ENCODE measurements around the gene LMTK3. TPM values are rescaled to one million over a fixed set of nuclear protein-coding genes. Genes with fewer than 3 reads are reported as not detected.
"Not testable (repeated sequence)": the region's sequence is repeated elsewhere in the genome, so short reads cannot be mapped to it uniquely, and the experiment has no call there.

Gene LMTK3
- total and polyA plus RNA-seq, 2 of the 13 experiments (the other 11 are each of a cell fraction or from before 2014, with no cell fraction given), result 0.18 to 0.29 TPM

DNA sequence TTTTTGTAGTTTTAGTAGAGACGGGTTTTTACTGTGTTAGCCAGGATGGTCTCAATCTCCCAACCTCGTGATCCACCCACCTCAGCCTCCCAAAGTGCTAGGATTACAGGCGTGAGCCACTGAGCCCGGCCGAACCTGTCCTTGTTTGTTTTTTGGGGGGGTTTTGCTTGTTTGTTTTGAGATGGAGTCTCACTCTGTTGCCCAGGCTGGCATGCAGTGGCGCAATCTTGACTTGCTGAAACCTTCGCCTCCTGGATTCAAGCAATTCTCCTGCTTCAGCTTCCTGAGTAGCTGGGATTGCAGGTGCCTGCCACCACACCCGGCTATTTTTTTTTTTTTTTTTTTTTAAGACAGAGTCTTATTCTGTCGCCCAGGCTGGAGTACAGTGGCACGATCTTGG is 24.9 kb downstream of the LMTK3 start:
- H3K79me2 ChIP-seq (ENCODE audit: insufficient read depth, low read length); ATAC-seq; H3K9me3 ChIP-seq (ENCODE audit: low read length); CTCF ChIA-PET (ENCODE audit: low intra/inter-chr PET ratio, low total read pairs); H3K36me3 ChIP-seq (replicated peaks in 1 of 2; ENCODE audit: control insufficient read depth in 1 of 2, insufficient read depth in 2 of 2, low read length in 2 of 2); in situ Hi-C loops (cut with HindIII; ENCODE audit: extremely low pct_ligation_motif_present, low pct_unique_long_range_greater_than_20kb); intact Hi-C loops (cut with micrococcal nuclease; ENCODE audit: unreplicated experiment); H3K27me3 ChIP-seq (ENCODE audit: control insufficient read depth in 1 of 2, insufficient read depth in 2 of 2, low read length in 2 of 2); BruUV-seq (replicated peaks); FAIRE-seq; H2AFZ ChIP-seq (ENCODE audit: low read length); DNase-seq (ENCODE audit: low spot score); H3K4me3 ChIP-seq (replicated peaks in 1 of 3; ENCODE audit: insufficient read depth in 1 of 3, low read depth in 2 of 3, low read length in 3 of 3); H3K9ac ChIP-seq (ENCODE audit: insufficient read depth, low read depth, low read length); H4K20me1 ChIP-seq (ENCODE audit: insufficient read depth, low read length); H3K4me2 ChIP-seq (ENCODE audit: low read depth, low read length); H3K27ac ChIP-seq (ENCODE audit: extremely low read length, insufficient read depth, low read length): not testable (repeated sequence)
- 32% methylated on average over 10 of the region's 10 CpGs for WGBS (ENCODE audit: low lambda C conversion rate)
- TF ChIP-seq FOXA1 (IDR thresholded peaks at IDR 0.05) (0 out of 2 replicates have a peak, but pooled peaks have one; percentile 7), FOXA1 (CRISPR knock-in tag; IDR thresholded peaks at IDR 0.05) (peak; percentile 67; the same call in 1 of the 2 replicates), ZNF121 (CRISPR knock-in tag; IDR thresholded peaks at IDR 0.05) (peak; percentile 97), GATAD2A (CRISPR knock-in tag; IDR thresholded peaks at IDR 0.05) (0 out of 2 replicates have a peak, but pooled peaks have one; percentile 15), CEBPG (CRISPR knock-in tag; IDR thresholded peaks at IDR 0.05) (peak; percentile 50), KDM2A (CRISPR knock-in tag; IDR thresholded peaks at IDR 0.05; ENCODE audit: borderline replicate concordance, low read depth) (0 out of 2 replicates have a peak, but pooled peaks have one; percentile 5), FOXA3 (CRISPR knock-in tag; IDR thresholded peaks at IDR 0.05) (peak; percentile 72), CEBPB (IDR thresholded peaks at IDR 0.05; ENCODE audit: borderline replicate concordance, low read depth, low read length) (peak; percentile 32; the same call in 1 of the 2 replicates), HDAC1 (CRISPR knock-in tag; IDR thresholded peaks at IDR 0.05) (0 out of 2 replicates have a peak, but pooled peaks have one; percentile 22)
- TF ChIP-seq, protein P1, sequence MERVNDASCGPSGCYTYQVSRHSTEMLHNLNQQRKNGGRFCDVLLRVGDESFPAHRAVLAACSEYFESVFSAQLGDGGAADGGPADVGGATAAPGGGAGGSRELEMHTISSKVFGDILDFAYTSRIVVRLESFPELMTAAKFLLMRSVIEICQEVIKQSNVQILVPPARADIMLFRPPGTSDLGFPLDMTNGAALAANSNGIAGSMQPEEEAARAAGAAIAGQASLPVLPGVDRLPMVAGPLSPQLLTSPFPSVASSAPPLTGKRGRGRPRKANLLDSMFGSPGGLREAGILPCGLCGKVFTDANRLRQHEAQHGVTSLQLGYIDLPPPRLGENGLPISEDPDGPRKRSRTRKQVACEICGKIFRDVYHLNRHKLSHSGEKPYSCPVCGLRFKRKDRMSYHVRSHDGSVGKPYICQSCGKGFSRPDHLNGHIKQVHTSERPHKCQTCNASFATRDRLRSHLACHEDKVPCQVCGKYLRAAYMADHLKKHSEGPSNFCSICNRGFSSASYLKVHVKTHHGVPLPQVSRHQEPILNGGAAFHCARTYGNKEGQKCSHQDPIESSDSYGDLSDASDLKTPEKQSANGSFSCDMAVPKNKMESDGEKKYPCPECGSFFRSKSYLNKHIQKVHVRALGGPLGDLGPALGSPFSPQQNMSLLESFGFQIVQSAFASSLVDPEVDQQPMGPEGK (CRISPR knock-in tag; IDR thresholded peaks at IDR 0.05), result peak; percentile 31; the same call in 1 of the 2 replicates
- TF ChIP-seq, protein P2, sequence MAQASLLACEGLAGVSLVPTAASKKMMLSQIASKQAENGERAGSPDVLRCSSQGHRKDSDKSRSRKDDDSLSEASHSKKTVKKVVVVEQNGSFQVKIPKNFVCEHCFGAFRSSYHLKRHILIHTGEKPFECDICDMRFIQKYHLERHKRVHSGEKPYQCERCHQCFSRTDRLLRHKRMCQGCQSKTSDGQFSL (CRISPR knock-in tag; IDR thresholded peaks at IDR 0.05), result peak; percentile 80; the same call in 1 of the 2 replicates
- POLR2A ChIA-PET, result interaction anchor here (1.5 to 2.1 kb wide), 4 partner anchors 17 to 133 kb away, joined by 7 to 11 read pairs (median 10); partner anchors contain the start of genes RPL18 and SPHK2
- peaks cover 32% of the 10 kb centered on the region for H3K4me1 ChIP-seq (ENCODE audit: insufficient read depth, low read length)

All from HepG2 (cell line).